Neural cell (in vitro differentiated cells): ENCODE data around the gene PTPRT. TPM values are rescaled to one million over a fixed set of nuclear protein-coding genes. Genes with fewer than 3 reads are reported as not detected.

Source experiments
- H2AFZ ChIP-seq: fragments of 200-600, 300-800 bp; sonication (generic), shearing (Covaris generic); 2 replicates; pipeline ENCODE4 v1.6.0; 2014; ENCODE audit warnings: low read depth, mild to moderate bottlenecking, antibody characterized with exemption, low read length, moderate library complexity
- H3F3A ChIP-seq: fragments of 200-600 bp; shearing (Covaris generic); 2 replicates; pipeline ENCODE4 v1.6.1; 2016; ENCODE audit warnings: mild to moderate bottlenecking, moderate library complexity, mixed read lengths, antibody characterized with exemption, low read length; ENCODE audit not compliant: insufficient read depth, poor library complexity, severe bottlenecking
- H3K27ac ChIP-seq: fragments of 200-600, 300-800 bp; sonication (generic), shearing (Covaris generic); 2 replicates; pipeline ENCODE4 v1.5.1; 2014; ENCODE audit warnings: mild to moderate bottlenecking, low read length, moderate library complexity
- H3K27me3 ChIP-seq: fragments of 300-800, 200-600 bp; sonication (generic), shearing (Covaris generic); 2 replicates; pipeline ENCODE4 v1.6.0; 2014; ENCODE audit warnings: mild to moderate bottlenecking, low read depth, low read length, moderate library complexity; ENCODE audit not compliant: insufficient read depth
- H3K36me3 ChIP-seq: fragments of 300-800, 200-600 bp; sonication (generic), shearing (Covaris generic); 2 replicates; pipeline ENCODE4 v1.5.1; 2014; ENCODE audit warnings: mild to moderate bottlenecking, antibody characterized with exemption, low read length, moderate library complexity; ENCODE audit not compliant: insufficient read depth
- H3K4me2 ChIP-seq: fragments of 300-800, 200-600 bp; sonication (generic), shearing (Covaris generic); 2 replicates; pipeline ENCODE4 v1.6.0; 2014; ENCODE audit warnings: mild to moderate bottlenecking, low read length
- H3K4me3 ChIP-seq: fragments of 300-800, 200-600 bp; sonication (generic), shearing (Covaris generic); 2 replicates; pipeline ENCODE4 v1.5.1; 2014; ENCODE audit warnings: mild to moderate bottlenecking, low read length, moderate library complexity
- H3K79me2 ChIP-seq: fragments of 200-600 bp; shearing (Covaris generic); replicated peaks from 2 replicates; pipeline ENCODE4 v1.6.0; 2014; ENCODE audit warnings: mild to moderate bottlenecking, low read length, moderate library complexity; ENCODE audit not compliant: insufficient read depth
- H3K9ac ChIP-seq: fragments of 300-800, 200-600 bp; sonication (generic), shearing (Covaris generic); 2 replicates; pipeline ENCODE4 v1.6.1; 2016; ENCODE audit warnings: mild to moderate bottlenecking, low read length, mixed read lengths
- H3K9me2 ChIP-seq: fragments of 200-600 bp; shearing (Covaris generic); 2 replicates; pipeline ENCODE4 v1.6.1; 2016; ENCODE audit warnings: mild to moderate bottlenecking, low read length, mixed read lengths; ENCODE audit not compliant: insufficient read depth
- H3K9me3 ChIP-seq: fragments of 200-600, 300-800 bp; sonication (generic), shearing (Covaris generic); 2 replicates; pipeline ENCODE4 v1.6.1; 2016; ENCODE audit warnings: mild to moderate bottlenecking, mixed run types, low read length, moderate library complexity, mixed read lengths
- H4K20me1 ChIP-seq: fragments of 200-600 bp; shearing (Covaris generic); 2 replicates; pipeline ENCODE4 v1.6.1; 2016; ENCODE audit warnings: mild to moderate bottlenecking, mixed run types; ENCODE audit not compliant: insufficient read depth
- CTCF ChIP-seq: fragments of 450-650 bp; IDR thresholded peaks from 2 replicates; pipeline ENCODE4 v1.5.1; 2014; ENCODE audit warnings: antibody characterized with exemption, mild to moderate bottlenecking, moderate library complexity; ENCODE audit not compliant: poor library complexity, severe bottlenecking
- EP300 ChIP-seq: fragments of 450-650 bp; conservative IDR thresholded peaks from 2 replicates; pipeline ENCODE4 v1.6.1; 2014; ENCODE audit warnings: antibody characterized with exemption, mild to moderate bottlenecking, moderate library complexity; ENCODE audit not compliant: poor library complexity, severe bottlenecking
- EZH2 ChIP-seq: fragments of 200-600, 300-800 bp; shearing (Covaris generic), sonication (generic); IDR thresholded peaks from 2 replicates; pipeline ENCODE4 v1.6.1; 2014; ENCODE audit warnings: antibody characterized with exemption, low read length, borderline replicate concordance, mild to moderate bottlenecking; ENCODE audit not compliant: insufficient read depth, poor library complexity, severe bottlenecking
- MXI1 ChIP-seq: fragments of 450-650 bp; conservative IDR thresholded peaks from 2 replicates; pipeline ENCODE4 v1.6.1; 2014; ENCODE audit warnings: antibody characterized with exemption, mild to moderate bottlenecking; ENCODE audit not compliant: poor library complexity, severe bottlenecking
- POLR2AphosphoS5 ChIP-seq: IDR thresholded peaks from 2 replicates; pipeline ENCODE4 v1.6.1; 2012
- RAD21 ChIP-seq: fragments of 450-650 bp; conservative IDR thresholded peaks from 2 replicates; pipeline ENCODE4 v1.6.1; 2014; ENCODE audit warnings: antibody characterized with exemption, mild to moderate bottlenecking, moderate library complexity
- REST ChIP-seq: IDR thresholded peaks from 2 replicates; pipeline ENCODE4 v1.6.1; 2012; ENCODE audit warnings: borderline replicate concordance
- SMC3 ChIP-seq: fragments of 450-650 bp; conservative IDR thresholded peaks from 2 replicates; pipeline ENCODE4 v1.6.1; 2014; ENCODE audit warnings: antibody characterized with exemption, mild to moderate bottlenecking, moderate library complexity; ENCODE audit not compliant: poor library complexity
- TAF1 ChIP-seq: IDR thresholded peaks from 2 replicates; pipeline ENCODE4 v1.6.1; 2012; ENCODE audit warnings: low read depth
- polyA plus RNA-seq: library from polyadenylated mRNA; depleted of rRNA; stranded (reverse); fragments of >200 nt; gene quantifications from 2 replicates; pipeline ENCODE4 v1.2.3, GENCODE V29; 2014

Gene PTPRT
- polyA plus RNA-seq, 1 donor from 2014 or later: 9.2 TPM

GRCh38 chr20:42567409-42567808 is 622.3 kb downstream of the PTPRT start:
- H3K9ac ChIP-seq: no peak overlapping the region
- H3K79me2 ChIP-seq: no peaks in the 10 kb centered on the region
- H4K20me1 ChIP-seq: no peaks in the 10 kb centered on the region
- H3K4me3 ChIP-seq: no peak overlapping the region
- no peak overlapping the region for H2AFZ ChIP-seq
- H3K4me2 ChIP-seq: no peak overlapping the region
- no peaks in the 10 kb centered on the region for H3K9me3 ChIP-seq
- H3F3A ChIP-seq: no peaks in the 10 kb centered on the region
- TF ChIP-seq EP300 (no peak), CTCF (no peak), EZH2 (no peak), REST (no peak), TAF1 (no peak), POLR2AphosphoS5 (no peak), SMC3 (no peak), MXI1 (no peak), RAD21 (no peak)
- H3K9me2 ChIP-seq: no peaks in the 10 kb centered on the region
- no peaks in the 10 kb centered on the region for H3K36me3 ChIP-seq
- no peaks in the 10 kb centered on the region for H3K27me3 ChIP-seq
- no peak overlapping the region for H3K27ac ChIP-seq

GRCh38 chr20:42565235-42565995 is 624.3 kb downstream of the PTPRT start:
- Histone ChIP-seq H3K27me3 (no peaks in the 10 kb centered on the region), H3K36me3 (no peaks in the 10 kb centered on the region), H3K9me2 (no peaks in the 10 kb centered on the region), H3K9ac (no peak overlapping the region), H3K9me3 (no peaks in the 10 kb centered on the region), H3K4me2 (no peak overlapping the region), H4K20me1 (no peaks in the 10 kb centered on the region), H2AFZ (no peak overlapping the region), H3K4me3 (no peak overlapping the region), H3K27ac (no peak overlapping the region), H3K79me2 (no peaks in the 10 kb centered on the region), H3F3A (no peaks in the 10 kb centered on the region)
- TF ChIP-seq POLR2AphosphoS5 (peak; percentile 18), EP300 (no peak), EZH2 (no peak)
